Loucy (cell line): ENCODE data around the gene UNC79.

ENCODE experiments used
- CTCF ChIP-seq: fragments of 200-600 bp; sonication (generic); conservative IDR thresholded peaks from 2 replicates; pipeline ENCODE4 v1.5.1; 2014; ENCODE audit warnings: mild to moderate bottlenecking, antibody characterized with exemption, low read length
- EZH2phosphoT487 ChIP-seq: fragments of 200-600 bp; IDR thresholded peaks from 2 replicates; pipeline ENCODE4 v1.6.1; 2018; ENCODE audit warnings: antibody characterized with exemption, mild to moderate bottlenecking, moderate library complexity, borderline replicate concordance

- TF ChIP-seq CTCF (no peak), EZH2phosphoT487 (no peak)
These were observed 66.4 kb downstream of the UNC79 start for GRCh38 chr14:93496856-93497741.
